K562 (cell line): Measurements from ENCODE around the gene MAGI2. TPM values are rescaled to one million over a fixed set of nuclear protein-coding genes. Genes with fewer than 3 reads are reported as not detected.

Experiments used
- ATAC-seq: fragments of 200-7000 bp; cut with Tn5 transposase; 3 replicates; pipeline ENCODE4 v1.9.1; 2020; ENCODE audit warnings: moderate library complexity
- BruUV-seq: library from RNA; stranded (reverse); fragments of 400-500 nt; replicated peaks from 2 replicates; lab custom pipeline; 2021; lab: Mats Ljungman, UMichigan
- CTCF ChIA-PET: fragments of 300-600 bp; formaldehyde crosslinking; extraction: SDS; loops from one replicate; lab custom pipeline; 2021; ENCODE audit warnings: low intra/inter-chr PET ratio; lab: Yijun Ruan, JAX
- POLR2A ChIA-PET: fragments of 300-600, 350-650 bp; sonication (Branson Sonifier 250); formaldehyde crosslinking; extraction: SDS; loops from one replicate; lab custom pipeline; 2021; ENCODE audit warnings: antibody characterized with exemption, inconsistent platforms; lab: Yijun Ruan, JAX
- DNase-seq, 4 experiments: peaks; one replicate each; pipeline versions ENCODE4 v3.0.0 to v3.0.0-alpha.2; 2011 to 2018; ENCODE audit warnings: low spot score in 3 of 4, mixed read lengths in 3 of 4; ENCODE audit errors: extremely low read depth in 1 of 4
- FAIRE-seq: peaks from 2 replicates; lab custom pipeline; 2011; peaks lifted over from hg19 to GRCh38; lab: Jason Lieb, UNC
- H2AFZ ChIP-seq: 2 replicates; pipeline ENCODE4 v1.6.0; 2011; ENCODE audit warnings: low read depth, low read length, control low read depth, inconsistent platforms
- H3K27ac ChIP-seq: fragments of 200-600 bp; 3 replicates; pipeline ENCODE4 v1.8.0; 2011; ENCODE audit warnings: low read depth, mild to moderate bottlenecking, control low read depth, inconsistent platforms, low read length, moderate library complexity, mixed read lengths; ENCODE audit errors: extremely low read depth
- H3K27me3 ChIP-seq, 2 experiments: fragments of 300-600 bp in 1 of 2; 2 replicates in 1 of 2; 3 replicates in 1 of 2; pipeline versions ENCODE4 v1.6.0 to v1.8.0; 2011; ENCODE audit warnings: inconsistent platforms in 2 of 2, low read length in 2 of 2, mild to moderate bottlenecking in 1 of 2, mixed read lengths in 1 of 2, moderate library complexity in 1 of 2; ENCODE audit not compliant: control insufficient read depth in 2 of 2, insufficient read depth in 2 of 2
- H3K36me3 ChIP-seq: fragments of 300-600 bp; 3 replicates; pipeline ENCODE4 v1.8.0; 2011; ENCODE audit warnings: mild to moderate bottlenecking, low read length, inconsistent platforms; ENCODE audit not compliant: control insufficient read depth, insufficient read depth
- H3K4me1 ChIP-seq, 2 experiments: fragments of 200-600 bp in 1 of 2; replicated peaks in 1 of 2; 2 replicates in 1 of 2; 3 replicates in 1 of 2; pipeline versions ENCODE4 v1.5.1 to v1.8.0; 2011; ENCODE audit warnings: inconsistent platforms in 2 of 2, low read length in 2 of 2, mild to moderate bottlenecking in 1 of 2, mixed read lengths in 1 of 2, moderate library complexity in 1 of 2; ENCODE audit not compliant: control insufficient read depth in 2 of 2, insufficient read depth in 2 of 2
- H3K4me2 ChIP-seq: 2 replicates; pipeline ENCODE4 v1.6.1; 2011; ENCODE audit warnings: low read length, control low read depth, inconsistent platforms, mixed read lengths; ENCODE audit not compliant: insufficient read depth
- H3K4me3 ChIP-seq: fragments of 200-600 bp; sonication (generic), shearing (Covaris generic); 2 replicates; pipeline ENCODE4 v1.5.1; 2016; ENCODE audit warnings: control low read depth, inconsistent platforms
- H3K79me2 ChIP-seq: fragments of 200-600 bp; 3 replicates; pipeline ENCODE4 v1.8.0; 2011; ENCODE audit warnings: low read length, inconsistent platforms; ENCODE audit not compliant: control insufficient read depth, insufficient read depth
- H3K9ac ChIP-seq, 2 experiments: 2 replicates each; pipeline versions ENCODE4 v1.6.0 to v1.6.1; 2011; ENCODE audit warnings: low read depth in 2 of 2, low read length in 2 of 2, control low read depth in 1 of 2, inconsistent platforms in 1 of 2, mild to moderate bottlenecking in 1 of 2, mixed read lengths in 1 of 2; ENCODE audit not compliant: insufficient read depth in 1 of 2
- H3K9me1 ChIP-seq: one replicate; pipeline ENCODE4 v1.6.0; 2011; ENCODE audit warnings: inconsistent platforms, mild to moderate bottlenecking, low read length, moderate library complexity; ENCODE audit not compliant: control insufficient read depth, insufficient read depth
- H3K9me3 ChIP-seq: replicated peaks from 2 replicates; pipeline ENCODE4 v1.5.1; 2011; ENCODE audit warnings: low read depth, low read length, inconsistent platforms; ENCODE audit not compliant: control insufficient read depth, insufficient read depth
- H4K20me1 ChIP-seq: replicated peaks from 2 replicates; pipeline ENCODE4 v1.6.1; 2011; ENCODE audit warnings: low read length, inconsistent platforms, mixed read lengths; ENCODE audit not compliant: control insufficient read depth, insufficient read depth
- CEBPZ ChIP-seq: fragments of 150-350 bp; IDR thresholded peaks from 2 replicates; pipeline ENCODE4 v1.6.1; 2014; ENCODE audit warnings: low read depth, mild to moderate bottlenecking, low read length, borderline replicate concordance
- EZH2 ChIP-seq: IDR thresholded peaks from 2 replicates; pipeline ENCODE4 v1.6.1; 2012; ENCODE audit warnings: low read depth, mild to moderate bottlenecking, inconsistent platforms, low read length, borderline replicate concordance
- KHSRP ChIP-seq: fragments of 450-650 bp; IDR thresholded peaks from 2 replicates; pipeline ENCODE4 v1.6.1; 2017
- KLF10 ChIP-seq: fragments of 250-450 bp; sonication (Bioruptor Pico); IDR thresholded peaks from 2 replicates; pipeline ENCODE4 v1.6.1; 2021; ENCODE audit warnings: matching md5 sums
- MTA1 ChIP-seq: fragments of 450-650 bp; IDR thresholded peaks from 2 replicates; pipeline ENCODE4 v1.6.1; 2017; ENCODE audit warnings: borderline replicate concordance
- POLR2A ChIP-seq: fragments of 450-650 bp; conservative IDR thresholded peaks from 2 replicates; pipeline ENCODE4 v1.6.1; 2016
- PYGO2 ChIP-seq: fragments of 450-650 bp; IDR thresholded peaks from 2 replicates; pipeline ENCODE4 v1.6.1; 2016; ENCODE audit warnings: mild to moderate bottlenecking, missing genetic modification characterization, moderate library complexity, missing compliant biosample characterization
- RBBP5 ChIP-seq: fragments of 200-600 bp; sonication (generic); IDR thresholded peaks from 2 replicates; pipeline ENCODE4 v1.6.1; 2012; ENCODE audit warnings: borderline replicate concordance, mild to moderate bottlenecking, low read length, control low read depth, inconsistent platforms; ENCODE audit not compliant: insufficient read depth, poor library complexity, severe bottlenecking
- TEAD2 ChIP-seq: fragments of 450-650 bp; IDR thresholded peaks from 2 replicates; pipeline ENCODE4 v1.6.1; 2016; ENCODE audit warnings: missing genetic modification characterization, control low read depth, missing compliant biosample characterization
- TFAP4 ChIP-seq: sonication (generic); formaldehyde crosslinking; IDR thresholded peaks from 2 replicates; pipeline ENCODE4 v1.8.0; 2022; ENCODE audit warnings: missing genetic modification reagents, mild to moderate bottlenecking, moderate library complexity, borderline replicate concordance
- ZFX ChIP-seq: sonication (generic); formaldehyde crosslinking; IDR thresholded peaks from 2 replicates; pipeline ENCODE4 v1.8.0; 2022; ENCODE audit warnings: mild to moderate bottlenecking, missing genetic modification reagents, moderate library complexity
- WGBS: fragments of 100-300 bp; shearing (Covaris generic); methylation state at CpG from one replicate; pipeline ENCODE4 v1.1.6; 2016; ENCODE audit warnings: low coverage, mixed read lengths; ENCODE audit not compliant: insufficient coverage; ENCODE audit errors: missing lambda C conversion rate; 5-methylcytosine and 5-hydroxymethylcytosine counted together
- in situ Hi-C: fragments of 300-500 bp; cut with MboI; formaldehyde crosslinking; loops from 4 replicates; pipeline ENCODE4 v1.15.0; 2018; ENCODE audit warnings: inconsistent platforms, mixed read lengths
- intact Hi-C: fragments of 100-400 bp; cut with micrococcal nuclease; formaldehyde crosslinking; loops from 2 replicates; pipeline ENCODE4 v1.14.2; 2022
- polyA plus RNA-seq, 8 experiments: library from polyadenylated mRNA; depleted of rRNA in 4 of 8; stranded (reverse) in 5 of 8; unstranded in 3 of 8; fragments of >200 nt; fragmentation: Nextera tagmentation in 2 of 8; fragmentation: Illumina TruSeq in 1 of 8; extraction: Ambion mirVana in 2 of 8; extraction: Trizol in 1 of 8; gene quantifications; 2 replicates each; pipeline versions ENCODE4 v1.2.1 to v1.2.3, GENCODE V29; 2011 to 2014; ENCODE audit warnings: inconsistent platforms in 1 of 8, missing spikeins in 1 of 8
- total RNA-seq, 7 experiments: library from RNA; depleted of rRNA in 6 of 7; stranded (reverse); fragments of >200 nt in 6 of 7; fragmentation: Illumina TruSeq in 2 of 7; extraction: Trizol in 2 of 7; gene quantifications; 2 replicates each; pipeline versions ENCODE4 v1.2.1 to v1.2.3, GENCODE V29; 2011 to 2021; ENCODE audit warnings: low replicate concordance in 1 of 7
- TF ChIP-seq, protein P1 (sequence below): sonication (generic); formaldehyde crosslinking; IDR thresholded peaks from 2 replicates; pipeline ENCODE4 v1.9.0; 2022; ENCODE audit warnings: mild to moderate bottlenecking, missing genetic modification reagents
- TF ChIP-seq, protein P2 (sequence below): sonication (generic); formaldehyde crosslinking; IDR thresholded peaks from 2 replicates; pipeline ENCODE4 v1.8.0; 2022; ENCODE audit warnings: missing genetic modification reagents, mild to moderate bottlenecking, borderline replicate concordance

MAGI2 gene
- total and polyA plus RNA-seq, 9 of the 15 experiments (the other 6 are each of a cell fraction or from before 2014, with no cell fraction given), result 0.27 to 1.4 (median 0.70) TPM

DNA sequence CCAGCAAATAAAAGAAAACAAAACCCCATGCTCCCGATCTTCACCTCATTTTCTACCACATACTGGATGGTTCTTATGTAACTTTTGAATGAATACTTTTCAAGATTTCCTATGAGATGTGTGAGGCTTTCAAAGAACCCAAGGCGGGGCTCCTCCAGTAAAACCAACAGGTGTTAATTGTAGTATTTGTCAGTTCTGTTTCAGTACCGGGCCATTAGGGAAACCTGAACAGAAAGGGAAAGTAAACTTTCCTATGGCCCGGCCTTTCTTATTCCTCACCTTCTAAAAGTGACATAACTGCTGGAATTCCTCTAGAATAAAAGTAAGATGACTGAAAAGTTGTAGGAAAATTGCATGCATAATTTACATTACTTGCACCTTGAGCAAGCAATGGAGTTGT is 672.9 kb downstream of the MAGI2 start (continued):
- TF ChIP-seq, protein P1, sequence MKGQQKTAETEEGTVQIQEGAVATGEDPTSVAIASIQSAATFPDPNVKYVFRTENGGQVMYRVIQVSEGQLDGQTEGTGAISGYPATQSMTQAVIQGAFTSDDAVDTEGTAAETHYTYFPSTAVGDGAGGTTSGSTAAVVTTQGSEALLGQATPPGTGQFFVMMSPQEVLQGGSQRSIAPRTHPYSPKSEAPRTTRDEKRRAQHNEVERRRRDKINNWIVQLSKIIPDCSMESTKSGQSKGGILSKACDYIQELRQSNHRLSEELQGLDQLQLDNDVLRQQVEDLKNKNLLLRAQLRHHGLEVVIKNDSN (CRISPR knock-in tag), result no peak
- no peak for TF ChIP-seq TEAD2

GRCh38 chr7:78779788-78780187 is 673.7 kb downstream of the MAGI2 start:
- H3K4me2 ChIP-seq, result no peak overlapping the region
- DNase-seq (no peak), FAIRE-seq (no peak), ATAC-seq (no peak)
- H3K9me3 ChIP-seq, result no peaks in the 10 kb centered on the region
- H3K4me3 ChIP-seq, result no peak overlapping the region
- ChIA-PET CTCF (no interaction called here), POLR2A (no interaction called here)
- H3K27ac ChIP-seq, result no peak overlapping the region
- in situ Hi-C loops (no loop called here), intact Hi-C loops (no loop called here)
- H4K20me1 ChIP-seq, result no peaks in the 10 kb centered on the region
- no peak overlapping the region for H2AFZ ChIP-seq
- BruUV-seq, result no TSS peak
- 3% methylated on average over 2 of the region's 2 CpGs for WGBS
- no peak overlapping the region for H3K9ac ChIP-seq
- no peaks in the 10 kb centered on the region for H3K4me1 ChIP-seq
- no peaks in the 10 kb centered on the region for H3K9me1 ChIP-seq
- H3K36me3 ChIP-seq, result no peaks in the 10 kb centered on the region
- no peaks in the 10 kb centered on the region for H3K27me3 ChIP-seq
- no peaks in the 10 kb centered on the region for H3K79me2 ChIP-seq
- TF ChIP-seq, protein P2, sequence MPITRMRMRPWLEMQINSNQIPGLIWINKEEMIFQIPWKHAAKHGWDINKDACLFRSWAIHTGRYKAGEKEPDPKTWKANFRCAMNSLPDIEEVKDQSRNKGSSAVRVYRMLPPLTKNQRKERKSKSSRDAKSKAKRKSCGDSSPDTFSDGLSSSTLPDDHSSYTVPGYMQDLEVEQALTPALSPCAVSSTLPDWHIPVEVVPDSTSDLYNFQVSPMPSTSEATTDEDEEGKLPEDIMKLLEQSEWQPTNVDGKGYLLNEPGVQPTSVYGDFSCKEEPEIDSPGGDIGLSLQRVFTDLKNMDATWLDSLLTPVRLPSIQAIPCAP, result no peak
- no peak for TF ChIP-seq EZH2
- TF ChIP-seq PYGO2 (tag), result no peak
- no peak for TF ChIP-seq CEBPZ
- TF ChIP-seq POLR2A, result no peak
- no peak for TF ChIP-seq MTA1
- no peak for TF ChIP-seq TFAP4 (CRISPR knock-in tag)
- TF ChIP-seq RBBP5, result no peak
- no peak for TF ChIP-seq KLF10 (CRISPR knock-in tag)
- TF ChIP-seq KHSRP, result no peak
- TF ChIP-seq ZFX (CRISPR knock-in tag), result no peak
